Glutamatergic neuron (in vitro differentiated cells): ENCODE data around the gene CCL19. TPM values are rescaled to one million over a fixed set of nuclear protein-coding genes. Genes with fewer than 3 reads are reported as not detected.
"Not testable (repeated sequence)": the region's sequence is repeated elsewhere in the genome, so short reads cannot be mapped to it uniquely, and the experiment has no call there.

Experiments
- DNase-seq: peaks from one replicate; pipeline ENCODE4 v3.0.0; 2022
- H3K27ac Mint-ChIP-seq: one replicate; pipeline ENCODE4 v1.8.0; 2020; ENCODE audit warnings: mild to moderate bottlenecking, mixed read lengths, inconsistent platforms; ENCODE audit not compliant: unreplicated experiment
- H3K27me3 Mint-ChIP-seq: one replicate; pipeline ENCODE4 v1.8.0; 2020; ENCODE audit warnings: mild to moderate bottlenecking, moderate library complexity, mixed read lengths, inconsistent platforms; ENCODE audit not compliant: unreplicated experiment
- H3K36me3 Mint-ChIP-seq: one replicate; pipeline ENCODE4 v1.8.0; 2020; ENCODE audit warnings: mild to moderate bottlenecking, mixed read lengths, inconsistent platforms; ENCODE audit not compliant: unreplicated experiment
- H3K4me1 Mint-ChIP-seq: one replicate; pipeline ENCODE4 v1.8.0; 2020; ENCODE audit warnings: mild to moderate bottlenecking, low read depth, mixed read lengths, inconsistent platforms; ENCODE audit not compliant: unreplicated experiment
- H3K4me3 Mint-ChIP-seq: one replicate; pipeline ENCODE4 v1.8.0; 2020; ENCODE audit warnings: mild to moderate bottlenecking, mixed read lengths, inconsistent platforms; ENCODE audit not compliant: unreplicated experiment
- H3K9me3 Mint-ChIP-seq: one replicate; pipeline ENCODE4 v1.8.0; 2020; ENCODE audit warnings: mild to moderate bottlenecking, moderate library complexity, mixed read lengths, inconsistent platforms; ENCODE audit not compliant: unreplicated experiment
- total RNA-seq: library from RNA; stranded (reverse); fragmentation: NEBNext Ultra II Directional; extraction: Animal tissue kit (Norgen Biotek cat#: 25700); gene quantifications from one replicate; pipeline ENCODE4 v1.2.1, GENCODE V29; 2021; ENCODE audit not compliant: unreplicated experiment
- TF ChIP-seq, protein P1 (sequence below): fragments of 200-600 bp; sonication (generic); IDR thresholded peaks from one replicate; pipeline ENCODE4 v1.5.0; 2021; ENCODE audit not compliant: partially characterized antibody, unreplicated experiment

CCL19 gene
- total RNA-seq, 1 donor from 2014 or later, result not detected

DNA sequence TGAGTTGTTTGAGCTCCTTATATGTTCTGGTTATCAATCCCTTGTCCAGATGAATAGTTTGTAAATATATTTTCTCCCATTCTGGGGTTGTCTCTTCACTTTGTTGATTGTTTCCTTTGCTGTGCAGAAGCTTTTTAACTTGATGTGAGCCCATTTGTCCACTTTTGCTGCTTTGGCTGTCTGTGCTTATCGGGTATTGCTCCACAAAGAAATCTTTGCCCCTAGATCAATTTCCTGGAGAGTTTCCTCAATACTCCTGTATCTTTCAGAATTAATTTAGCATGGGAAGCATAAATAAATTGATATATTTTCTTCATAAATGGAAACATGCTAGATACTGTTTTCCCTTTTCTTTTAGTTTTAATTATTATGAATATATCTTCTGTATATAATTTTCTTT is 41.4 kb upstream of the CCL19 start:
- no peak overlapping the region for H3K4me3 Mint-ChIP-seq
- TF ChIP-seq, protein P1, sequence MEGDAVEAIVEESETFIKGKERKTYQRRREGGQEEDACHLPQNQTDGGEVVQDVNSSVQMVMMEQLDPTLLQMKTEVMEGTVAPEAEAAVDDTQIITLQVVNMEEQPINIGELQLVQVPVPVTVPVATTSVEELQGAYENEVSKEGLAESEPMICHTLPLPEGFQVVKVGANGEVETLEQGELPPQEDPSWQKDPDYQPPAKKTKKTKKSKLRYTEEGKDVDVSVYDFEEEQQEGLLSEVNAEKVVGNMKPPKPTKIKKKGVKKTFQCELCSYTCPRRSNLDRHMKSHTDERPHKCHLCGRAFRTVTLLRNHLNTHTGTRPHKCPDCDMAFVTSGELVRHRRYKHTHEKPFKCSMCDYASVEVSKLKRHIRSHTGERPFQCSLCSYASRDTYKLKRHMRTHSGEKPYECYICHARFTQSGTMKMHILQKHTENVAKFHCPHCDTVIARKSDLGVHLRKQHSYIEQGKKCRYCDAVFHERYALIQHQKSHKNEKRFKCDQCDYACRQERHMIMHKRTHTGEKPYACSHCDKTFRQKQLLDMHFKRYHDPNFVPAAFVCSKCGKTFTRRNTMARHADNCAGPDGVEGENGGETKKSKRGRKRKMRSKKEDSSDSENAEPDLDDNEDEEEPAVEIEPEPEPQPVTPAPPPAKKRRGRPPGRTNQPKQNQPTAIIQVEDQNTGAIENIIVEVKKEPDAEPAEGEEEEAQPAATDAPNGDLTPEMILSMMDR, result no peak
- no peaks in the 10 kb centered on the region for H3K9me3 Mint-ChIP-seq
- H3K4me1 Mint-ChIP-seq, result no peaks in the 10 kb centered on the region
- no peaks in the 10 kb centered on the region for H3K36me3 Mint-ChIP-seq
- H3K27ac Mint-ChIP-seq, result no peak overlapping the region
- peaks cover 3% of the 10 kb centered on the region for H3K27me3 Mint-ChIP-seq
- DNase-seq, result no peak

DNA sequence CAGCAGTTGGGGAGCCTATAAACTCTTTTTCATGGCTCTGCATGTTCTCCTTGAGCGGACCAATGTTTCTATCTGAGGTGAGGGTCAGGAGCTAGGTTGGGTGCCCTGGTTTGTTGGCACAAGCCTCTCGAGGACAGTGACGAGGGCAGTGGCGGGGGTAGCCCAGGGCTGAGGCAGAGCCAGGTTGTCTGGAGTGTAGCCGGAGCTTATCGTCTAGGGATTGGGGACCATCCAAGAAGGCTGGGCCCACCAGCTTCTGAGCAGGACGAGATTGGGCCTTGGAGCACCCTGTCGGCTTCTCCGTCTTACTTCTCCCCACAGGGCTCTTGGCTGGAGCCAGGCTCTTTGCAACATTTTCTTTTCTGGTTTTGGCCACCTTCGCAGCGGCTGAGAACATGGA is 32.1 kb upstream of the CCL19 start:
- TF ChIP-seq, protein P1, result no peak
- Mint-ChIP-seq H3K4me1 (no peaks in the 10 kb centered on the region), H3K9me3 (no peaks in the 10 kb centered on the region), H3K27ac (no peak overlapping the region), H3K27me3 (no peaks in the 10 kb centered on the region), H3K4me3 (no peak overlapping the region), H3K36me3 (no peaks in the 10 kb centered on the region)
- no peak for DNase-seq

DNA sequence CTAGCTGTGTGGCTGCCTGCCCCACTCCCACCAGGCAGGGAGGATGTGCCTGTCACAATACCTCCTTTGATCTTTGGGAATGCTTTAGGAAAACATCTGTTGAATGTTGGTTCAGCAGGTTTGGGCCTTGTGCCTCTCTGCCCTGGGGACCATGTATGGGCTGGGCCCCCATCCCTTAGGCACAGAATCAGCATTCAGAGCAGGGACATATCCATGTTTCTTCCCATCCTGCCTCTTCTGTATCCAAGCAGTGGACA is 28.6 kb upstream of the CCL19 start:
- not testable (repeated sequence) for H3K27me3 Mint-ChIP-seq, H3K4me1 Mint-ChIP-seq, H3K9me3 Mint-ChIP-seq, H3K36me3 Mint-ChIP-seq, H3K4me3 Mint-ChIP-seq, DNase-seq, H3K27ac Mint-ChIP-seq

DNA sequence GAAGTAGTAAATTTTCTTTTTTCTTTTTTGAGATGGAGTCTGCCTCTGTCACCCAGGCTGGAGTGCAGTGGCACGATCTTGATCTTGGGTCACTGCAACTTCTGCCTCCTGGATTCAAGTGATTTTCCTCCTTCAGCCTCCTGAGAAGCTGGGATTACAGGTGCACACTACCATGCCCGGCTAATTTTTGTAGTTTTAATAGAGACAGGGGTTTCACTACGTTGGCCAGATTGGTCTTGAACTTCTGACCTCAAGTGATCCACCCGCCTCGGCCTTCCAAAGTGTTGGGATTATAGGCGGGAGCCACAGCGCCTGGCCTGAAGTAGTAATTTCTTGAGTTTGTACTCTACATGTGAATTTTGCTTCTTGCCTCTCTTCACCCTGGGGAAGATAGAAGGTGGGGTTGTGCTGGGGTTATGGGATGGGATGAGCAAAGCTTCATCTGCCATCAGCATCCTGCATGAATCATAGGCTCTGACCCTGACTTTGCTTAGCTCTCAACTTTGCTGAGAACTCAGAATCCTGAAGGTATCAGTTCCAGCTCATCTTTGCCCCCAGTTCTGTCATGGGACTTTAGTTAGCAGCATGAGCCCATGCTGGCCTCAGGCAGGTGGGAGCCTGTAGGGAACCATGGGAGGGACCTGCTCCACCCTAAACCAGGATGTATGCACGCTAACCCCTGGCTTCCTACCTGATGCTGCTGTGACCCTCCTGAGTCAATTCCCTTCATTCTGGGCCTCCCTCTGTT is 28.1 kb upstream of the CCL19 start:
- TF ChIP-seq, protein P1, result no peak
- no peak overlapping the region for H3K4me3 Mint-ChIP-seq
- DNase-seq, result no peak
- H3K9me3 Mint-ChIP-seq, result peaks cover 3% of the 10 kb centered on the region
- H3K27me3 Mint-ChIP-seq, result peaks cover 3% of the 10 kb centered on the region
- no peaks in the 10 kb centered on the region for H3K36me3 Mint-ChIP-seq
- H3K27ac Mint-ChIP-seq, result no peak overlapping the region
- H3K4me1 Mint-ChIP-seq, result no peaks in the 10 kb centered on the region

DNA sequence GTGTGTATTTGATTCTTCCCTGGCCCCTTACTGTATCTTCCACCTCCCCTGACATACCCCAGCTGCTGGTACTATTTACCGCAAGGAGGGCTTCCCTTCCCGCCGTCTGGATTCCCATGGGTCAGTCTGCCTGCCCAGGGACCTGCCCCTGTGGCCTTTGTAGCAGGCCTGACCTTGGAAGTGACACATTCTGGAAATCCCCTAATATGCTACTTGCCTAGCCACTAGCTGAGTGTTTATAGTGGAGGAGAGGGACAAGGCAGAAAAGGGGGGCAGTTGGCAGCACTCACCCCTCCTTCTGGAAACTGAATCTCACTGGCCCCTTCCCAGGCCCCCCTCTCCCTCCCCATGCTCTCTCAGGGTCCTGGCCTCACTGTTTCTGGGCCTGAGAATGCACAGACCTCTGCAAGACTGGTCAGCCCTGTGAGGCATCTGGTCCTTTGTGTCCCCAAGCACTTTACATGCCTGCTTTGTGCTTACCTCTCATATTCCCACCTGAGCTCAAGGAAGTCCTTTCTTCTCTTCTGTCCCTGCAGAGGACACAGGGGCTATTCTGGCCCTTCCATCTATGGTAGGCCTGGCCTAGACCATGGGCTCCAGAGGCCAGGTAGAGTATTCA is 27.0 kb upstream of the CCL19 start:
- Mint-ChIP-seq H3K4me1 (no peaks in the 10 kb centered on the region), H3K27me3 (peaks cover 3% of the 10 kb centered on the region), H3K36me3 (no peaks in the 10 kb centered on the region), H3K4me3 (no peak overlapping the region), H3K27ac (no peak overlapping the region), H3K9me3 (peaks cover 3% of the 10 kb centered on the region)
- TF ChIP-seq, protein P1, result no peak
- no peak for DNase-seq
